BE2C (cell line): Measurements from ENCODE around the gene PTGR1.
A peak's percentile ranks its signal among the peaks of the same experiment; 100 is the strongest.

Experiments used
- DNase-seq: peaks from one replicate; pipeline ENCODE4 v3.0.0-alpha.2; 2020
- H3K27me3 ChIP-seq: fragments of 250-450 bp; sonication (Bioruptor Pico); 2 replicates; pipeline ENCODE4 v1.5.1; 2020; ENCODE audit warnings: mild to moderate bottlenecking
- H3K36me3 ChIP-seq: fragments of 250-450 bp; sonication (Bioruptor Pico); 2 replicates; pipeline ENCODE4 v1.5.1; 2020; ENCODE audit warnings: mild to moderate bottlenecking
- H3K4me1 ChIP-seq: fragments of 250-450 bp; sonication (Bioruptor Pico); 2 replicates; pipeline ENCODE4 v1.5.1; 2020
- H3K4me3 ChIP-seq: 2 replicates; pipeline ENCODE4 v1.5.1; 2011; ENCODE audit warnings: low read depth, low read length
- H3K9me3 ChIP-seq: fragments of 250-450 bp; sonication (Bioruptor Pico); 2 replicates; pipeline ENCODE4 v1.5.1; 2020
- TF ChIP-seq, protein P1 (sequence below): IDR thresholded peaks from 2 replicates; pipeline ENCODE4 v1.5.1; 2012; ENCODE audit warnings: mild to moderate bottlenecking, low read depth, low read length

The PTGR1 gene

DNA sequence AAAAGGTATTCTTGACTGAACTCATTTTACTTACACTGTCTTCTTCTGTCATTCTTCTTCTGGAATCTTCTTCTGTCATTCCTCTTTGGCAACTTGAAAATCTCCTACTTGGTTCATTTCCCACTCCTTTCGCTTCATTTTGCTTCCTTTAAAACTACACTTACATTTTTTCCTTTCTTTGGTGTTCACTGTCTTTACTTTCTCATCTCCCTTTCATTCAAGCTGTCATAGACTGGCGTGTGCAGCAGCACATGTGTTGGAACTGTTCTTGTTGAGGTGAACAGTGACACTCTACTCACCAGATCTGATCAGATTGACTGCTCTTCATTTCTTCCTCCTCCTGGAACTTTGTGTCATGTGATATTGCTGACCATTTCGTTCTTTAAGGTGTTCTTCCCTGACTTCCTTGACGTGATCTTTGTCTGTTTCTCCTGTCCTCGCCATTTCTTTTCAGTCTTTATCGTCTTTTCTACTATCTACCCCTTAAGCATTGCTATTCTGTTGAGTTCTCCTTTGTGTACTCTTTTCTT is 38.0 kb upstream of the PTGR1 start:
- Histone ChIP-seq H3K4me1 (no peaks in the 10 kb centered on the region), H3K9me3 (no peaks in the 10 kb centered on the region), H3K4me3 (no peak overlapping the region), H3K27me3 (no peaks in the 10 kb centered on the region), H3K36me3 (no peaks in the 10 kb centered on the region)
- no peak for DNase-seq
- TF ChIP-seq, protein P1, sequence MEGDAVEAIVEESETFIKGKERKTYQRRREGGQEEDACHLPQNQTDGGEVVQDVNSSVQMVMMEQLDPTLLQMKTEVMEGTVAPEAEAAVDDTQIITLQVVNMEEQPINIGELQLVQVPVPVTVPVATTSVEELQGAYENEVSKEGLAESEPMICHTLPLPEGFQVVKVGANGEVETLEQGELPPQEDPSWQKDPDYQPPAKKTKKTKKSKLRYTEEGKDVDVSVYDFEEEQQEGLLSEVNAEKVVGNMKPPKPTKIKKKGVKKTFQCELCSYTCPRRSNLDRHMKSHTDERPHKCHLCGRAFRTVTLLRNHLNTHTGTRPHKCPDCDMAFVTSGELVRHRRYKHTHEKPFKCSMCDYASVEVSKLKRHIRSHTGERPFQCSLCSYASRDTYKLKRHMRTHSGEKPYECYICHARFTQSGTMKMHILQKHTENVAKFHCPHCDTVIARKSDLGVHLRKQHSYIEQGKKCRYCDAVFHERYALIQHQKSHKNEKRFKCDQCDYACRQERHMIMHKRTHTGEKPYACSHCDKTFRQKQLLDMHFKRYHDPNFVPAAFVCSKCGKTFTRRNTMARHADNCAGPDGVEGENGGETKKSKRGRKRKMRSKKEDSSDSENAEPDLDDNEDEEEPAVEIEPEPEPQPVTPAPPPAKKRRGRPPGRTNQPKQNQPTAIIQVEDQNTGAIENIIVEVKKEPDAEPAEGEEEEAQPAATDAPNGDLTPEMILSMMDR = no peak

GRCh38 chr9:111634860-111635259 is 35.4 kb upstream of the PTGR1 start:
- Histone ChIP-seq H3K4me3 (no peak overlapping the region), H3K9me3 (no peaks in the 10 kb centered on the region), H3K36me3 (no peaks in the 10 kb centered on the region), H3K27me3 (no peaks in the 10 kb centered on the region), H3K4me1 (no peaks in the 10 kb centered on the region)
- TF ChIP-seq, protein P1 = no peak
- DNase-seq = no peak

DNA sequence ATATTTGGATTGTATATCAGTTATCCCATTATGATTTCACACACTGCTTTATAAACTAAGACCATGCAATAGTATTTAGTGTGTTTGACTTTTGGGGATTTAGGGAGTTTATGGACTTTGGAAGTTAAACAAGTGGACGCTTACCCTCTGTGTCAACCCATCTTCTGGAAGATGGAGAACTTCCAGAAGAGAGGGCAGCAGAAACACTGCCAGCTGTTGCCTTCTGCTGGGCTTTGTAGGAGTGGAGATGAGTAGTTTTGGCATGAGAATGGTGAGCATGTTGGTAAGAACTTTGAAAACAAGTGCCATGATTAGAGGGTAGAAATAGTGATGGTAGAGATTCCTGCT is 33.9 kb upstream of the PTGR1 start:
- H3K27me3 ChIP-seq = no peaks in the 10 kb centered on the region
- H3K4me3 ChIP-seq = no peak overlapping the region
- no peak for DNase-seq
- H3K36me3 ChIP-seq = no peaks in the 10 kb centered on the region
- no peaks in the 10 kb centered on the region for H3K4me1 ChIP-seq
- TF ChIP-seq, protein P1 = no peak
- no peaks in the 10 kb centered on the region for H3K9me3 ChIP-seq

GRCh38 chr9:111632695-111633388 is 33.4 kb upstream of the PTGR1 start:
- TF ChIP-seq, protein P1 = no peak
- peak overlapping the region; percentile 69 for H3K4me3 ChIP-seq

GRCh38 chr9:111632060-111632459 is 32.6 kb upstream of the PTGR1 start:
- H3K9me3 ChIP-seq = no peaks in the 10 kb centered on the region
- no peak for DNase-seq
- H3K4me1 ChIP-seq = no peaks in the 10 kb centered on the region
- peak overlapping the region; percentile 69 for H3K4me3 ChIP-seq
- H3K27me3 ChIP-seq = no peaks in the 10 kb centered on the region
- TF ChIP-seq, protein P1 = no peak
- H3K36me3 ChIP-seq = no peaks in the 10 kb centered on the region

More at GRCh38 chr9:111632695-111633388, 33.4 kb upstream of the PTGR1 start:
- H3K27me3 ChIP-seq = no peaks in the 10 kb centered on the region
- no peaks in the 10 kb centered on the region for H3K9me3 ChIP-seq
- no peaks in the 10 kb centered on the region for H3K36me3 ChIP-seq
- DNase-seq = no peak
- no peaks in the 10 kb centered on the region for H3K4me1 ChIP-seq

DNA sequence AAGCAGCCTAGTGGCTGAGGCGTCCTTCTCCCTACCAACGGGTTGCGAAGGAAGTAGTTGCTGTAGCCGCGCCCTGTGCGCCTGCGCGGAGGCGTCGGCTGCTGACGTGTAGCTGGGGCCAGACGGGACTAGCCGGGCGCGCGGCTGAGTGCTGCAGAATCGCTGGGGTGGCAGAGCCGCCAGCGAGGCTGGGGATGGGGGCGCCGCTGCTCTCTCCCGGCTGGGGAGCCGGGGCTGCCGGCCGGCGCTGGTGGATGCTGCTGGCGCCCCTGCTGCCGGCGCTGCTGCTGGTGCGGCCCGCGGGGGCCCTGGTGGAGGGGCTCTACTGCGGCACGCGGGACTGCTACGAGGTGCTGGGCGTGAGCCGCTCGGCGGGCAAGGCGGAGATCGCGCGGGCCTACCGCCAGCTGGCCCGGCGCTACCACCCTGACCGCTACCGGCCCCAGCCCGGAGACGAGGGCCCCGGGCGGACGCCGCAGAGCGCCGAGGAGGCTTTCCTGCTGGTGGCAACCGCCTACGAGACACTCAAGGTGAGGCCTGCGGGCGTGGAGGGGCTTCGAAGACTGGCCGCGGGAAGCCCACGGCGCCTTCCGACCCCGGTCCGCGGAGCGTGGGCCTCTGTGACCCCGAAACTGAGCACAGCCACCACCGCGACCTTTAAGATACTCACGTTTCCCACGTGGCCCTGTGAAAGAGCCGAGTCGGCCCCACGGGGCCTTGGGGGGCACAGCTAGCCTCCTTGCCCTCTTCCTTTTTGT is 31.9 kb upstream of the PTGR1 start, which contains the start of gene DNAJC25:
DNAJC25 (plus strand) TSS at position 121 of the 758 bp plus-strand sequence; CDS start at position 195, 74 bp downstream.
- Histone ChIP-seq H3K9me3 (no peaks in the 10 kb centered on the region), H3K36me3 (no peaks in the 10 kb centered on the region), H3K27me3 (no peaks in the 10 kb centered on the region), H3K4me3 (peak within 1 kb of the TSS; percentile 69), H3K4me1 (no peaks in the 10 kb centered on the region)
- TF ChIP-seq, protein P1 = no peak
- peak; percentile 98 for DNase-seq
